Activated T-cell treated with anti-CD3 and anti-CD28 coated beads for 1 hour (primary cell): Measurements from ENCODE around the gene RRBP1.
A peak's percentile ranks its signal among the peaks of the same experiment; 100 is the strongest.

ENCODE experiments used
- DNase-seq: peaks from one replicate; pipeline ENCODE4 v3.0.0-alpha.2; 2020; ENCODE audit warnings: low read depth

The RRBP1 gene

GRCh38 chr20:17622851-17623508, 59.1 kb downstream of the RRBP1 start:
- DNase-seq: no peak

GRCh38 chr20:17622086-17622850, 59.8 kb downstream of the RRBP1 start:
- DNase-seq: no peak

- no peak for DNase-seq
Measured at GRCh38 chr20:17621229-17621968, 60.6 kb downstream of the RRBP1 start.

GRCh38 chr20:17620371-17621228, 61.4 kb downstream of the RRBP1 start:
- DNase-seq: no peak

GRCh38 chr20:17619351-17620093, 62.5 kb downstream of the RRBP1 start:
- DNase-seq: no peak

GRCh38 chr20:17618673-17619013, 63.4 kb downstream of the RRBP1 start:
- DNase-seq: no peak

GRCh38 chr20:17617868-17618672, 64.0 kb downstream of the RRBP1 start:
- DNase-seq: no peak

GRCh38 chr20:17617212-17617867, 64.7 kb downstream of the RRBP1 start:
- DNase-seq: peak; percentile 24

- no peak for DNase-seq
Measured at GRCh38 chr20:17616480-17617211, 65.4 kb downstream of the RRBP1 start.

GRCh38 chr20:17615645-17616479, 66.2 kb downstream of the RRBP1 start:
- no peak for DNase-seq

- no peak for DNase-seq
Measured at GRCh38 chr20:17614812-17615644, 67.0 kb downstream of the RRBP1 start.

GRCh38 chr20:17614176-17614811, 67.7 kb downstream of the RRBP1 start:
- no peak for DNase-seq

- DNase-seq: no peak
Measured at GRCh38 chr20:17613328-17614175, 68.5 kb downstream of the RRBP1 start.

GRCh38 chr20:17612992-17613327, 69.1 kb downstream of the RRBP1 start:
- no peak for DNase-seq

GRCh38 chr20:17612287-17612991, 69.6 kb downstream of the RRBP1 start:
- DNase-seq: no peak
